H9 (cell line): ENCODE data around the gene UBE2N. TPM values are rescaled to one million over a fixed set of nuclear protein-coding genes. Genes with fewer than 3 reads are reported as not detected.

ENCODE experiments used
- DNase-seq: peaks from one replicate; pipeline ENCODE4 v3.0.0-alpha.2; 2017
- H2AFZ ChIP-seq: one replicate; pipeline ENCODE4 v1.6.1; 2013; ENCODE audit warnings: mild to moderate bottlenecking, low read length, control low read depth, moderate library complexity
- H2AK5ac ChIP-seq: 2 replicates; pipeline ENCODE4 v1.6.1; 2013; ENCODE audit warnings: low read length, control low read depth, mixed read lengths; ENCODE audit not compliant: insufficient read length
- H2BK120ac ChIP-seq: one replicate; pipeline ENCODE4 v1.6.1; 2013; ENCODE audit warnings: low read depth, mild to moderate bottlenecking, low read length, control low read depth, inconsistent platforms; ENCODE audit not compliant: poor library complexity, severe bottlenecking
- H2BK12ac ChIP-seq: 2 replicates; pipeline ENCODE4 v1.6.1; 2013; ENCODE audit warnings: low read length, control low read depth, mixed read lengths, low read depth; ENCODE audit not compliant: insufficient read length
- H2BK15ac ChIP-seq: 2 replicates; pipeline ENCODE4 v1.6.1; 2013; ENCODE audit warnings: low read depth, low read length, control low read depth
- H2BK20ac ChIP-seq: one replicate; pipeline ENCODE4 v1.6.1; 2013; ENCODE audit warnings: low read depth, mild to moderate bottlenecking, low read length, control low read depth, inconsistent platforms; ENCODE audit not compliant: poor library complexity, severe bottlenecking
- H2BK5ac ChIP-seq: 2 replicates; pipeline ENCODE4 v1.6.1; 2013; ENCODE audit warnings: low read length, control low read depth, mixed read lengths; ENCODE audit not compliant: insufficient read length
- H3K14ac ChIP-seq: 2 replicates; pipeline ENCODE4 v1.6.1; 2013; ENCODE audit warnings: low read length, control low read depth; ENCODE audit not compliant: insufficient read depth
- H3K18ac ChIP-seq: 2 replicates; pipeline ENCODE4 v1.6.1; 2013; ENCODE audit warnings: low read depth, mild to moderate bottlenecking, mixed read lengths, low read length, control low read depth; ENCODE audit not compliant: insufficient read length
- H3K23ac ChIP-seq: 2 replicates; pipeline ENCODE4 v1.6.1; 2013; ENCODE audit warnings: low read length, control low read depth, mixed read lengths, low read depth; ENCODE audit not compliant: insufficient read length
- H3K23me2 ChIP-seq: 2 replicates; pipeline ENCODE4 v1.6.1; 2013; ENCODE audit warnings: low read depth, mild to moderate bottlenecking, mixed read lengths, low read length, control low read depth; ENCODE audit not compliant: insufficient read length, poor library complexity, severe bottlenecking
- H3K27ac ChIP-seq: 2 replicates; pipeline ENCODE4 v1.5.1; 2013; ENCODE audit warnings: low read length, control low read depth, mixed read lengths, low read depth; ENCODE audit not compliant: insufficient read length
- H3K27me3 ChIP-seq: 2 replicates; pipeline ENCODE4 v1.6.1; 2013; ENCODE audit warnings: low read length, control low read depth, inconsistent platforms; ENCODE audit not compliant: insufficient read depth
- H3K4ac ChIP-seq: 2 replicates; pipeline ENCODE4 v1.6.1; 2013; ENCODE audit warnings: low read depth, mild to moderate bottlenecking, control low read depth, inconsistent platforms, low read length, moderate library complexity
- H3K4me1 ChIP-seq: 2 replicates; pipeline ENCODE4 v1.6.1; 2013; ENCODE audit warnings: low read length, control low read depth, inconsistent platforms; ENCODE audit not compliant: insufficient read depth
- H3K4me2 ChIP-seq: 2 replicates; pipeline ENCODE4 v1.6.1; 2013; ENCODE audit warnings: low read length, control low read depth, mixed read lengths; ENCODE audit not compliant: insufficient read length, insufficient read depth
- H3K56ac ChIP-seq: 2 replicates; pipeline ENCODE4 v1.6.1; 2013; ENCODE audit warnings: low read depth, mild to moderate bottlenecking, mixed read lengths, low read length, control low read depth; ENCODE audit not compliant: insufficient read length
- H3K79me1 ChIP-seq: 2 replicates; pipeline ENCODE4 v1.6.1; 2013; ENCODE audit warnings: low read depth, mild to moderate bottlenecking, moderate library complexity, low read length, control low read depth, inconsistent platforms; ENCODE audit not compliant: insufficient read depth, poor library complexity, severe bottlenecking
- H3K79me2 ChIP-seq: 2 replicates; pipeline ENCODE4 v1.6.1; 2013; ENCODE audit warnings: low read length, control low read depth, inconsistent platforms; ENCODE audit not compliant: insufficient read depth
- H3K9ac ChIP-seq: 2 replicates; pipeline ENCODE4 v1.6.1; 2013; ENCODE audit warnings: low read length, control low read depth, mixed read lengths; ENCODE audit not compliant: insufficient read length; ENCODE audit errors: extremely low read depth
- H3K9me3 ChIP-seq: one replicate; pipeline ENCODE4 v1.6.1; 2013; ENCODE audit warnings: low read depth, low read length, inconsistent platforms; ENCODE audit not compliant: control insufficient read depth
- H3T11ph ChIP-seq: one replicate; pipeline ENCODE4 v1.6.1; 2013; ENCODE audit warnings: mild to moderate bottlenecking, low read length, control low read depth, inconsistent platforms
- H4K20me1 ChIP-seq: one replicate; pipeline ENCODE4 v1.6.1; 2013; ENCODE audit not compliant: control insufficient read depth, insufficient read length, insufficient read depth
- H4K5ac ChIP-seq: 2 replicates; pipeline ENCODE4 v1.6.1; 2013; ENCODE audit warnings: low read depth, mild to moderate bottlenecking, mixed read lengths, low read length, control low read depth; ENCODE audit not compliant: insufficient read length
- H4K8ac ChIP-seq: replicated peaks from 2 replicates; pipeline ENCODE4 v1.6.1; 2013; ENCODE audit warnings: low read length, control low read depth, mixed read lengths, low read depth; ENCODE audit not compliant: insufficient read length
- H4K91ac ChIP-seq: 2 replicates; pipeline ENCODE4 v1.6.1; 2013; ENCODE audit warnings: low read depth, mild to moderate bottlenecking, moderate library complexity, mixed read lengths, low read length, control low read depth; ENCODE audit not compliant: insufficient read length
- H3K27ac Mint-ChIP-seq, 3 experiments: 2 replicates in 2 of 3; 3 replicates in 1 of 3; pipeline ENCODE4 v1.8.0; 2020 to 2021; ENCODE audit warnings: mixed read lengths in 3 of 3, mild to moderate bottlenecking in 1 of 3, moderate library complexity in 1 of 3
- H3K27me3 Mint-ChIP-seq: 2 replicates; pipeline ENCODE4 v1.8.0; 2021; ENCODE audit warnings: low read depth, mild to moderate bottlenecking, moderate library complexity, mixed read lengths
- H3K36me3 Mint-ChIP-seq, 3 experiments: 2 replicates in 2 of 3; 3 replicates in 1 of 3; pipeline ENCODE4 v1.8.0; 2020 to 2021; ENCODE audit warnings: low read depth in 3 of 3, mixed read lengths in 3 of 3; ENCODE audit not compliant: insufficient read depth in 1 of 3
- H3K4me1 Mint-ChIP-seq, 2 experiments: 2 replicates each; pipeline ENCODE4 v1.8.0; 2020; ENCODE audit warnings: mixed read lengths in 2 of 2
- H3K4me3 Mint-ChIP-seq, 2 experiments: 2 replicates in 1 of 2; 3 replicates in 1 of 2; pipeline ENCODE4 v1.8.0; 2020 to 2021; ENCODE audit warnings: mild to moderate bottlenecking in 2 of 2, mixed read lengths in 2 of 2, moderate library complexity in 1 of 2
- H3K9me3 Mint-ChIP-seq, 2 experiments: 2 replicates in 1 of 2; 3 replicates in 1 of 2; pipeline ENCODE4 v1.8.0; 2020; ENCODE audit warnings: mild to moderate bottlenecking in 2 of 2, mixed read lengths in 2 of 2, moderate library complexity in 1 of 2
- CTCF ChIP-seq: fragments of 200-600 bp; sonication (generic); conservative IDR thresholded peaks from 3 replicates; pipeline ENCODE4 v1.8.0; 2021; ENCODE audit warnings: antibody characterized with exemption, mild to moderate bottlenecking
- WGBS: extraction: QIAGEN DNeasy Blood & Tissue Kit; methylation state at CpG from one replicate; pipeline ENCODE4 v1.1.7; 2013; ENCODE audit warnings: missing lambda C conversion rate, low lambda C conversion rate, mixed read lengths; ENCODE audit not compliant: insufficient read length; ENCODE audit errors: extremely low coverage; 5-methylcytosine and 5-hydroxymethylcytosine counted together
- total RNA-seq: library from RNA; stranded (reverse); gene quantifications from 2 replicates; pipeline ENCODE4 v1.2.1, GENCODE V29; 2021

UBE2N gene
- total RNA-seq, 1 experiment from 2014 or later = 192 TPM

- Histone ChIP-seq H4K8ac (no peak overlapping the region), H3K14ac (no peak overlapping the region), H3K4me1 (peaks cover 2% of the 10 kb centered on the region; the same call in 1 of the 2 replicates), H2BK5ac (no peak overlapping the region), H2BK20ac (no peak overlapping the region), H3K23ac (no peak overlapping the region), H3K4me2 (no peak overlapping the region), H2BK120ac (no peak overlapping the region), H3K9ac (no peak overlapping the region), H3K27ac (no peak overlapping the region), H3K18ac (no peak overlapping the region), H4K91ac (no peak overlapping the region), H2AK5ac (no peak overlapping the region), H4K20me1 (no peaks in the 10 kb centered on the region), H3K9me3 (no peaks in the 10 kb centered on the region), H2BK12ac (no peak overlapping the region), H3K79me1 (no peaks in the 10 kb centered on the region), H3K4ac (no peak overlapping the region), H3K27me3 (no peaks in the 10 kb centered on the region), H3K56ac (no peak overlapping the region), H3T11ph (no peak overlapping the region), H2AFZ (no peak overlapping the region), H4K5ac (no peak overlapping the region), H3K79me2 (peaks cover 54% of the 10 kb centered on the region), H2BK15ac (no peak overlapping the region), H3K23me2 (no peaks in the 10 kb centered on the region)
- no peak for TF ChIP-seq CTCF
- Mint-ChIP-seq H3K36me3 (peaks cover 3 to 6% (median 4%) of the 10 kb centered on the region in 3 experiments; a peak in 6 of 7 replicates), H3K9me3 (no peaks in the 10 kb centered on the region), H3K27me3 (no peaks in the 10 kb centered on the region), H3K4me1 (peaks cover 37 to 44% of the 10 kb centered on the region in 2 experiments), H3K27ac (no peak overlapping the region), H3K4me3 (no peak overlapping the region)
- no peak for DNase-seq
- WGBS = no CpG with 5 or more reads among the region's 4 CpGs
These were observed 23.7 kb downstream of the UBE2N start for GRCh38 chr12:93417967-93418480.
